ENCODE data around the gene PCDHGA2.

- TF ChIP-seq POLR2A (IDR thresholded peaks at IDR 0.05) (no peak), POLR2AphosphoS5 (IDR thresholded peaks at IDR 0.05) (no peak)
Measured at GRCh38 chr5:141345327-141345726, 6.8 kb downstream of the PCDHGA2 start.

Measured in breast epithelium (tissue), 3 donors.